Skin of body (tissue), 2 donors: ENCODE results near the gene PADI1. TPM values are rescaled to one million over a fixed set of nuclear protein-coding genes. Genes with fewer than 3 reads are reported as not detected.
"Not testable (repeated sequence)": the region's sequence is repeated elsewhere in the genome, so short reads cannot be mapped to it uniquely, and the experiment has no call there.

Source experiments
- DNase-seq: peaks from one replicate; lab custom pipeline; 2025; lab: John Stamatoyannopoulos, UW
- total RNA-seq: library from RNA; depleted of rRNA; stranded (reverse); fragments of >200 nt; gene quantifications from one replicate; pipeline ENCODE4 v1.2.3, GENCODE V29; 2014

The PADI1 gene
- total RNA-seq, 1 donor from 2014 or later, result 11.7 TPM

DNA sequence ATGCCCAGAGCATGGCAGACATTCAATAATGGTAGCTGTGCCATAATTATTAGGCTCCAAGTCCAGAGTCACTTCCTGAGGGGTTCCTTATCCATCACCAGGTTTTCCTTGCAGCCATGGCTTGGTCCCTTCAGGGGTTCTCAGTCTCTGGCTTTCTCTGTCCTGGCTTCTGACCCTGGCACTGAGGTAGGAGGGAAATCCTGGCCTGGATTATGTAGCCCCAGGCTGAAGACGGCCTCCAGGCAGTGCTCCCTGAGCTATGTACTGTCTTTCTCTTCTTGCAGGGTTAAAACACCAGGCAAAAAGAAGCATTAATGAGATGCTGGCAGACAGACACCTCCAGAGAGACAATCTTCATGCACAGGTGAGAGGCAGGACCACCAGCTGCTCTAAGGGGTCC is 34.5 kb downstream of the PADI1 start:
- DNase-seq, result peak; percentile 23

DNA sequence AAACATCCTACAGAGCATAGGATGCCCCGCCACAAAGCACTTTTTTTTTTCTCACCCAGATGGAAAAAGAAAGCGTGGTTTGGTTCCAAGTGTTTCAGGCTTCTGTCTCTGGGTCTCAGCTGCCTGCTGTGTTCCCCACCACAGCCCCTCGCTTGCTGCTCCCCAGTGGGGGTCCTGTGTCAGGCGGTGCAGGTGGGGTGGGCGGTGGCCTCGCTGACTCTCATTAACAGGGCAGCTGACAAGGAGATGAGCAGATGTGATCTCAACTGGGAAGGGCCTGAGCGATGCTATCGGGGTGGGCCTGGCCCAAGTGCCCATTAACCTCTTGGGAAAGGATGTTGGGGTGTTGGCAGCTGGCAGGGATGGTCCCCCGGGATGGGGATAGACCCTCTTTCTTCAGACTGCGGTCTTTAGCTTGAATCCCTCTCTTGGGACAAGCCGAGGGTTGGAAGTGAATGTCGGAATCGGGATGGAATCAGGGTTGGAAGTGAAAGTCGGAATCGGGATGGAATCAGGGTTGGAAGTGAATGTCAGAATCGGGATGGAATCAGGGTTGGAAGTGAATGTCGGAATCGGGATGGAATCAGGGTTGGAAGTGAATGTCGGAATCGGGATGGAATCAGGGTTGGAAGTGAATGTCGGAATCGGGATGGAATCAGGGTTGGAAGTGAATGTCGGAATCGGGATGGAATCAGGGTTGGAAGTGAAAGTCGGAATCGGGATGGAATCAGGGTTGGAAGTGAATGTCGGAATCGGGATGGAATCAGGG is 36.3 kb downstream of the PADI1 start:
- DNase-seq, result not testable (repeated sequence)

DNA sequence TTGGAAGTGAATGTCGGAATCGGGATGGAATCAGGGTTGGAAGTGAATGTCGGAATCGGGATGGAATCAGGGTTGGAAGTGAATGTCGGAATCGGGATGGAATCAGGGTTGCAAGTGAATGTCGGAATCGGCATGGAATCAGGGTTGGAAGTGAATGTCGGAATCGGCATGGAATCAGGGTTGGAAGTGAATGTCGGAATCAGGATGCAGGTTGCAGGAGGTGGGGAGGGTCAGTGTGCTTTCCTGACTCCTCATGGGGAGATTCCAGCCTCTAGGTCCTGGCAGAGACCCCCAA is 36.8 kb downstream of the PADI1 start:
- DNase-seq, result not testable (repeated sequence)

DNA sequence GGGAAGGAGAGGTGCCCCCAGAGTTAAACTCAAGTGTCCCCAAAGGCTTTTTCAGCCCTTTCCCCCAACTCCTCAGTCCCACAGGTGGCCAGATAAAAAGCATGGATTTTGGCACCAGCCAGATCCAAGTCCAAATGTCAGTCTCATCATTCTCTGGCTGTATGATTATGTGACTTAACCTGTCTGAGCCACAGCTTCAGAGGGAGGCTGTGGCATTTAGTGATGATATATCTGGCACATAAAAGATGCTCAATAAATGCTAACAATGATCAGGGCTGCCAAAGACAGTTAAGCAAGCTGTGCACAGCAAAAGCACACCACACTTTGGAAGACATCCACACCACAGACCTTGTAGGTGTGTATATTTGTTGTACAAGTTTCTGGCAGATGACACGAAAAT is 38.3 kb downstream of the PADI1 start:
- no peak for DNase-seq

DNA sequence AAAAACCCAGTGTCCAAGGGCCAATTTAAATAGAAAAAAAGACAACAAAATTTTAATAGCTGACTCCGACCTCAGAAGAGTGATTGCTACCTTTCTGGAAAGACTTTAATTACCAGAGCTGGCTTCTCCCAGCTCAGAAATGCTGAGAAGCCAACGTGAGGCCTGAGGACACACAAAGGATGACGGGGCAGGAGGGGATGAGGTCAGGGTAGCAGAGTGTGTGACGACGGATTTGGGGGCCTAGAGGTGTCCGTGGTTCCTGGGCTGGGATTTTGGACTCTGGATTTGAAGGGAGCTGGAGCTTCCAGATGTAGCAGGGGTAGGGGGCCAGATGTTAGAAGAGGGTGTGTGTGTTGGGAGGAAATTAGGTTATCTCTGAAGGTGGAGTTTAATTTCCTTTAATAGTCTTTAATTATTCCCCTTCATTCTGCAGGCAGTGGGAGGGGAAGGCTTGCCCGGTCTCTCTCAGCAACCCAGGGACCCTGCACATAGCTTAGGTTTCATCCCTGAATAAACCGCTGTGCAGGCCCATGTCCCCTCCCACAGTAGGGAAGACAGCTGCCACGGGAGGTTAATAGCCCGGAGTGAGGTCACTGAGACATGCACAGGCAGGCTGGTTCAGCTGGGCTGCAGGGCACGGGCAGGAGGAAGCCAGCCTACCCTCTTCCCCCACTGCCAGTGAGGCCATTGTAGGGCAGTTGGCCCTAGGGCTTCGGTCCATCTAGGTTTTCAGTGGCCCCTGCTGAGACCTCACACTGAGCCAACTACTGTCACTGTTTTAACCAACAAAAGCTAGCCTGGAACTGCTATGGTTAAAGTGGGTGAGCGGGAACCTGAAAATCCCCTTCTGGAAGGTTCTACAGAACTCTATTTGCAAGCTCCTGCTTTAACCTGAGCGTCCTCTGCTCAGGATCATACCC is 40.2 kb downstream of the PADI1 start:
- DNase-seq, result no peak

DNA sequence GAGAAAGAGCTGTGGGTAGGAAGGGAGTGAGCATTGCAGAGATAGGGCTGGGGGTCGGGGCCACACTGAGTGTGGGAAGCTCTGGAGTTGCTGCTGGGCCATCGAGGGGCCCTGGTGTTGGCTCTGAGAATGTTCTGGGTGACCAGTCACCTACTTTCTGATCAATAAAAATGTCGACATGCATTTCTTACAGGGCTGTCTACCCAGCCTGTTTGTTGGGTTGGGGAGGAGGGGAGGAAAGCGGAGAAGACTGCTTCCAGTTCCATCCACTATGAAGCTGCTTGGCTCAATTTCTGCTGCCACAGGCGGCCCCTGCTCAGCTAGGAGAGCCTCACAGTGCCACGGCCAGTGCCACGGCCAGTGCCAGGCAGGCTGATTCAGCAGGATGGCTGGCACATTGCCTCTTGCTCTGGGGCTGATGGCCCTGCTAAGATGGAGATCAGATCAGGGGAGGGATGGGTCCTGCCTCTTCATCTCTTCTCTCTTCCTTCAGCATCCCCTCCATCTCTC is 40.9 kb downstream of the PADI1 start:
- no peak for DNase-seq

DNA sequence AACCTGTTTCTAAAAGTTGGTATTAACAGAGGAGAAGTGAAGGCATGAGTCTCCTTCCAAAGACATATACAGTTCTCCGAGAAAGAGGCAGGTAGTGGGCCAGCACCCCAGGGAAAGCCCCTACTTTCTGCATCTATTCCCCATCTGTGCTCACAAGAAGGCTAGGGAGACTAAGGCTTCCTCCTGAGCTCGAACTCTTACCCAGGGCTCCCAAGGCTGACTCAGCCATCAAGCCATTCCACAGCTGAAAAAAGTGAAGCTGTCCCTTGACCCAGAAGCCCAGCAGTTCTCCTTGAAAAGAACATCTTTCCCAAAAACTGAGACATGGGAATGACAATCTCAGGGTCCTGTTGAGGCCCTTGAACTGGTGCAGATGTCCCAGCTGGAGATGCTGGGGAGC is 42.0 kb downstream of the PADI1 start:
- no peak for DNase-seq

DNA sequence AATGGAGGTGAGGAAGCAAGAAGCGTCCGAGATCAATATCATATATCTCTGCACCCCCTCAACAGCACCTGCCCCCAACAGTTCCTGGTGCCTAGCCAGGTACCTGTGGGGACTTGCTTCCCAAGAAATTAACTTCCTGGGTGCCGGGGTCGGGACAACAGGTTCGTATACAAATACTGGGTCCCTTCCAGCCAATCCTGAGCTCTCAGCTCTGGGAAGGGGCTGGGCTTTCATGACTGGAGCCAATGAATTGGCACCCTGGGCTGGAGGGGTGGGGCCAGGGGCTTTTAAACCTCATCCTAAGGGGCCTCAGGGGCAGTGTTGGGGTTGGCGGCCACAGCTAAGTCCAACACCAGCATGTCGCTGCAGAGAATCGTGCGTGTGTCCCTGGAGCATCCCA is 43.9 kb downstream of the PADI1 start, which contains the start of gene PADI3:
TSS of gene PADI3 (plus strand) at position 318 of the 400 bp plus-strand sequence. CDS start at position 358, 40 bp downstream.
- DNase-seq, result no peak

DNA sequence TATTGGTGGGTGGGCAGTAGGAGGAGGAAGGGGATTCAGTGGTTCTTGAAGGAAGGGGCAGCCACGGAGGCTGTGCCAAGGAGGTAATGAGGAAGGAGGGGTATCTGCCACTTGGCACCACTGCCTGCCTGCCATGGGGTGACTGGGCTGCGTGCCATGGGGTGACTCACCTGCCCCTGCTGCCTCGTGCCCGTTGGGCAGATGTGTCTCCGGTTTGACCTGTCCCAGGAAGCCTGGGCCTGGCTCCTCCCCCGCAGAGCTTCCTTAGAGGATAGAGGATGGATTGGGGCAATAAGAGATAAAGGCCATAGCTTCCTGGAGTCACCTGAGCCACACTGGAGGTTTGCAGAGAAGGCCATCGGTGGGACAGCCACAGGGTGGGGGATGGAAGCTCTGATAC is 45.7 kb downstream of the PADI1 start:
- no peak for DNase-seq

DNA sequence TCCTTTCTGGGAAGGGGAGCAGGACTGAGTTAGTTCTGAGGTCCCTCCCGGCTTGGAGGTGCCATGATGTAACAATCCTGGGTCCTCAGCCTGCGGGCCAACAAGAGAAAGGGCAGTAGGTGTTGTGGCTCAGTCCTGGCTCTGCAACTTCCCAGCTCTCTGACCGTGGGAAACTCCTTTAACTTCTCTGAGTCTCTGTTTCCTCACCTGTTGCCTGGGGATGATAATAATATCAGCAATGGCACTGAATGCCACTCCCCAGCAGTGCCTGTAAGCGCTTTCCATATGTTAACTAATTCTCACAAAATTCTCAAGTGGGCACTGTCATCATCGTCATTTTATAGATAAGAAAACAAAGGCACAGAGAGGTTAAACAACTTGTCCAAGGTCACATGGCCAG is 46.3 kb downstream of the PADI1 start:
- no peak for DNase-seq

DNA sequence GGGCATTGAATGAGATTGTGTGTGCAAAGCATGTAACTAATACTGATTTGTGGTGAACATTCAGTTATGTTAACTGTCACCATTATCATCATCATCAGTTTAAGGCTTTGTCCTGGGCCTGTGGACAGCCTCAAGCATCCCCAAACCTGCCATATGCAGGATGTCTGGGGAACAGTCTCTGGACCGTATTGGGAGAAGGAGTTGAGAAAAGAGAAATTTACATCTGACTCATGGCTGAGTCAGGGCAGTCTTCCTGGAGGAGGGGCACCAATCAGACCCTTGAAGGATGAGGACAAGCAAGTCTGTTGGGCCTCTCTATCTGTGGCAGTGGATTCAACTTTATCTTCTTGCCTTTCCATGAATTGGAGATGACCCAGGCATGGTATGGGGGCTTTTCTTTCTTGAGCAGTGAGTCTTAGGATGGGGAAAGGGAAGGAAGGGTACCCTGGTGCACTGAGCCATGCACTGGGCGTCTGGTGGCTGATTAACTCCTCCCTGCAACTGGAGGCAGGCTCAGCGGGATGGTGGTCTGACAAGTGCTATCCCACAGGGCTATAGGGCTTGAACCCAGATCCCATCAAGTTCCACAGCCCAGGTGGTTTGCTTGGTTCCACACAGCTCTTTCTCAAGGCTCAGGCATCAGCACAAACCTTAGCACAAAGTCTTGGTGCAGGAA is 46.9 kb downstream of the PADI1 start:
- DNase-seq, result no peak

DNA sequence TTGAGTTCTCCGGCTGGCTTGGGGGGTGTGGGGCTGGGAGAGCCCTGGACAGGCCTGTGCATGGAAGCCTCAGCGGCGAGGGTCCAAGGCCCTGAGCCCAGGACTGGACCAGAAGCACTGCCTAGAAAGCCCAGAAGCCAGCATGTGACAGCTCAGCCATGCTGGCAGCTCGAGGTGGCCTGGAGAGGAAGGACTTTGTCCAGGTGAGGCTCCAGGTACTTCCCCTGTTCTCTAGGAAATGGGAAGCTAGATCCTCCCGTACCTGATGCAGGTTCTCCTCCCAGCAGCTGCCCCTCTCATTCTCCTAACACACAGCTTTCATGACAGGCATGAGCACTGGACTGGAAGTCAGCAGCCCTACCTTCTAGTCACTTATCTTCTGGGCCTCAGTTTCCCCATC is 50.4 kb downstream of the PADI1 start:
- DNase-seq, result no peak

DNA sequence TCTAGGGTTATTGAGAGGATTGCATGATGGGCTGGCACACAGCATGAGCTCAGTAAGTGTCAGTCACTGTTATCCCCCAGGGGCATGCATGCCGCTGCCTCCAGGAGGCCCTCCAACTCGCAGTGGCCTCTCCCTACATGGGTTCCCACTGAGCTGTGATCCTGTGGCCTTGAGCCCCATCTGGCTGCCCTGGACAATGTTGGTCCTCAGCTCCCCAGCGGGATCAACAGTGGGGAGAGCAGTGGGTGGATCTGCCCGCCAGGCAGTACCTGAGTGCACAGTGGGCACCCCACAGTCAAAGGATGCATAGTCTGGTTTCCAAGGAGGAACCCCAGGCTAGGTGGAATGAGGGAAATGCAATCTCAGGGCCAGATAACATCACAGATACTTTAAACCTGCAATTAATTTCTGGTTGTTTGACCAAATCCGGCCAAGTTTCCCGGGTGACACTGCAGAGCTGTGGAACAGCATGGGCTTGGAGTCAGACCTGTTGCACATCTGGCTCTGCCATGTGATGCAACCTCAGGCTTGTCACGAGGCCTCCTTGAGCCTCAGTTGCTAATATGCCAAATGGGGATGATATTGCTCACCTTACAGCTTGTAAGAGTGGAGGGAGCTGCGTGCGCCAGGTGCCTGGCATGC is 53.3 kb downstream of the PADI1 start:
- no peak for DNase-seq

DNA sequence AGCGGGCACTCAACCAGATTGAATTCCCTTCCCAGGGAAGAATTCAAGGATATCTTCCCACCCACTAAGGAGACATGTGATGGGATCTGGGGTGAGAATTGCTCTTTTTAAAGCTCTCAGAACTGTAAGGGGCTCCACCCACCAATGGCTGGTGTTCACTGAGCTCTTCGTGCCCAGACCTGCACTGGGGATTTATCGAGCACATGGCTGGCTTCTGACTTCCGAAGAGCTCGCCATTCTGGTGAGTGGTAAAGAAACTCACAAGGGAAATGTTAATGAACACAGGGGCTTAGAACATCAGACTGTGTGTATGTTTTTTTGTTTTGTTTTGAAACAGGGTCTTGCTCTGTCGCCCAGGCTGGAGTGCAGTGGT is 53.8 kb downstream of the PADI1 start:
- no peak for DNase-seq

DNA sequence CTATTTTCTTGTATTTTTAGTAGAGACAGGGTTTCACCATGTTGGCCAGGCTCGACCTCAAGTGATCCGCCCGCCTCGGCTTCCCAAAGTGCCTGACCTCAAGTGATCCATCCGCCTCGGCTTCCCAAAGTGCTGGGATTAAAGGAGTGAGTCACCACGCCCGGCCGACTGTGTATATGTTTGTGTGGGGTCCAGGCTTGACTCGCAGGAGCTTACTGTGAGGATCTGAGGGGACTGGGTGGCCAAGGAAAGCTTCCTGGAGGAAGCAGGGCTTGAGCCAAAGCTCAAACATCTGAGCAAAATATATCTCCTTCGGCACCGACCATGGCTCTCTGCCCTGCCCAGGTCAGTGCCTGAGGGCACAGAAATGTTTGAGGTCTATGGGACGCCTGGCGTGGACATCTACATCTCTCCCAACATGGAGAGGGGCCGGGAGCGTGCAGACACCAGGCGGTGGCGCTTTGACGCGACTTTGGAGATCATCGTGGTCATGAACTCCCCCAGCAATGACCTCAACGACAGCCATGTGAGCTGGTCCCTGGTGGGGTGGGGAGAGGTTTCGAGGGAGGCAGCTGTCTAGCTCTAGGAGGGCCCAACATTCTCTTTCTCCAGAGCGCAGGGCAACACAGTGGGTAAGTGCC is 54.4 kb downstream of the PADI1 start:
- DNase-seq, result no peak

DNA sequence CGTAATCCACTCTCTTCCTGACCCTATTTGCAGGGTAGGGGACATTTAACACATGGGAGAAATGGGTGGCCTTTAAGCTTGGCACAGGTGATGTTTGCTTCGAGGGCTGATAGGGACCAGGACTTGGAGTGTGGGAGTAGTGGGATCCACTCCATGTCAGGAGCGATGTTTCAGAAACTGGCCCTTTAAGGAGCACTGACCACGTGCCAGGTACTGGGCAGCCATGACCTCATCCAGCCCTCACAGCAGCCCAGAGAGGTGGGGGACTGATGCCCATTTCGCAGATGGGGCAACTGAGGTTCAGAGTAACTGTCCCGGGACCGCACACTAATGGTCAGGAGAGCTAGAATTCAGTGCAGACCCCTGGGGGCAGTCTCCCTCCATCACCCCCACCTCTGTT is 55.3 kb downstream of the PADI1 start:
- no peak for DNase-seq

DNA sequence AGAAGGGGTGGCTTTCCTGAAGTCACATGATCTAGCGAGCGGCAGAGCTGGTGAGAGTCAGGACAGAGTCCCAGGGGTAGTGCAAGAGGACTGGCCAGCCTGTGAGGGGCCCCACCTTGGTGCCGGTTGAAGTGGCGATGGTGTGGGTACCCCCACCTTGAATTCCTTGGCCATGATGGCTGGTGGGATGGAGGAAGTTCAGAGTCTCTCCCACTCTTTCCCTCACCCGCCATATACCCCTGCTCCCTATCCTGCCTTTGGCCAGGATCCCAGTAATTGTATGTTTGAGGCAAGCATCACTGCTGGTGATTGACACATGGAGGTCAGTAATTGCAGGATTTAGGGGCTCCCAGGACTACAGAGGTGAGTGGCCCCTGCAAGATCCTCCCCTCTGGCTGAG is 55.8 kb downstream of the PADI1 start:
- no peak for DNase-seq

DNA sequence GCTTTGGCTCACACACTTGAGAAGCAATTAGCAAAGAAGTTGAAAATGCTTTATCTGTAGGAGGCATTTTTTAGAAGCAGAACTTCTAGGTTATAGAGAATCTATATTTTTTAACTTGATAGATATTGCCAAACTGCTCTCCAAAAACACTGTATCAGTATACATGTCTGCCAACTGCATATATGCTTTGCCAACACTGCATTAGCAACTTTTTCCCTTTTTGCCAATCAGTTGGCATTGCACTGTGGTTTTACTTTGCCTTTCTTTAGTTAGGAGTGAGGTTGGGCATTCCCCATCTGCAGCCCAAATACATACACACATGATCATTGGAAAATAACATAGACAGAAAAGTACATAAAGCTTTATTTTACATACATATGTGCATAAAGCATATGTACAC is 59.0 kb downstream of the PADI1 start:
- DNase-seq, result no peak

DNA sequence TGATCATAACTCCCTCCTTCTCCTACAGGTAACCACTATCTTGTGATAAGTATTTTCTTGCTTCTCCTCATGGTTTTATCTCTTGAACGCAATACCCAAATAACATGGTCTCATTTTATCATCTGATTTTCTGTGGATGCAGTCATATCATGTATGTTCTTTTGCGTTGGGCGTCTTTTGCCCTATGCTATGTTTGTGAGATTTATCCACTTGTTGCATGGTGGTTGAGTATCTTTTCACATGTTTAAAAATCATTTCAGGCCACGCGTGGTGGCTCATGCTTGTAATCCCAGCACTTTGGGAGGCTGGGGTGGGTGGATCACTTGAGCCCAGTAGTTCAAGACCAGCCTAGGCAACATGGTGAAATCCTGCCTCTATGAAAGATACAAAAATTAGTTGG is 59.5 kb downstream of the PADI1 start:
- no peak for DNase-seq

DNA sequence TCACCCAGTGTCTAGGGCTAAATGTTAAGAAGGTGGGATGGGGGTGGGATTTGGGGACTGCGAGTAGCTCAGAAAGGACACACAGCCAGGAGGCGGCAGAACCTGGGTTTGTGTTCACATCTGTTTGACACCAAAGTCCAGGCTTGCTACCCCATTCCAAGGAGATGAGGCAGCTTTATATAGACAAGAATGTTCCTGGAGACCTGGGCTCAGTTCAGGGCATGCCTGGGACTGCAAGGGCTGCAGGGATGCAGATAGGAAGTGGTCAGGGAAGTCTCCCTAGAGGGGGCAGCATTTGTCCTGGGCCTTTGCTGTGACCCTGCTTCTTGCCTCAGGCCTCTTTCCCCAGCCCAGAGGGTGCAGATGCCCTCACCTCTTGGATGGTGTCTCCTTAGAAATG is 60.2 kb downstream of the PADI1 start:
- DNase-seq, result no peak

DNA sequence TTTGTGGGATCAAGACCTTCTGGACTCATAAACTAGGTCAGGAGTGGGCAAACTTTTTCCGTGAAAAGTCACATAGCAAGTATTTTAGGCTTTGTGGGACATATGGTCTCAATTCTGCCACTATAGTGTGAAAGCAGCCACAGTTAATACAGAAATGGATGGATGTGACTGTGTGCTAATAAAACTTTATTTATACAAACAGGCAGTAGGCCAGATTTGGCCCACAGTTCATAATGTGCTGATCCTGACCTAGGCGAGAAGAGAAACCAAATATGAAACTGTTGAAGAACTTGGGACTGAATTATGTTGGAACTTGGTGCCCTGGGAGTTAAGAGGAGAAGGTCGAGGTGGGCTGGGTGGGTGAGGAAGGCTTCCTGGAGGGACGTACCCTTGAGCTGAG is 61.0 kb downstream of the PADI1 start:
- no peak for DNase-seq
